Measurements from ENCODE around the gene LMAN2L.

The LMAN2L gene

GRCh38 chr2:96760036-96760985 lies 20.4 kb upstream of the LMAN2L start, which contains the start of gene CNNM4:
TSS of gene CNNM4 (plus strand) at chr2:96760902. CDS start at chr2:96761000, 98 bp downstream.
- DNase-seq: peak; percentile 90

- DNase-seq: no peak
Observed at GRCh38 chr2:96759548-96759947, 19.7 kb upstream of the LMAN2L start.

- DNase-seq: no peak
Observed at GRCh38 chr2:96758987-96759386, 19.1 kb upstream of the LMAN2L start.

GRCh38 chr2:96757477-96757860 lies 17.6 kb upstream of the LMAN2L start:
- DNase-seq: no peak

GRCh38 chr2:96756788-96757476 lies 17.1 kb upstream of the LMAN2L start:
- no peak for DNase-seq

- DNase-seq: no peak
Observed at GRCh38 chr2:96754317-96754716, 14.5 kb upstream of the LMAN2L start.

GRCh38 chr2:96753661-96754282 lies 13.9 kb upstream of the LMAN2L start:
- DNase-seq: no peak

- DNase-seq: no peak
Observed at GRCh38 chr2:96751800-96752199, 11.9 kb upstream of the LMAN2L start.

GRCh38 chr2:96747061-96747617 lies 7.3 kb upstream of the LMAN2L start:
- no peak for DNase-seq

GRCh38 chr2:96739076-96739632 lies 710 bp downstream of the LMAN2L start:
- DNase-seq: no peak

- no peak for DNase-seq
Observed at GRCh38 chr2:96737831-96738230, 2.0 kb downstream of the LMAN2L start.

GRCh38 chr2:96737251-96737650 lies 2.6 kb downstream of the LMAN2L start:
- DNase-seq: no peak

- DNase-seq: no peak
Observed at GRCh38 chr2:96734880-96735583, 4.8 kb downstream of the LMAN2L start.

- DNase-seq: no peak
Observed at GRCh38 chr2:96733931-96734330, 5.9 kb downstream of the LMAN2L start.

GRCh38 chr2:96730212-96730611 lies 9.7 kb downstream of the LMAN2L start:
- DNase-seq: no peak

- no peak for DNase-seq
Observed at GRCh38 chr2:96729748-96730147, 10.1 kb downstream of the LMAN2L start.

GRCh38 chr2:96727431-96727830 lies 12.4 kb downstream of the LMAN2L start:
- no peak for DNase-seq

- DNase-seq: no peak
Observed at GRCh38 chr2:96726131-96726530, 13.7 kb downstream of the LMAN2L start.

- DNase-seq: no peak
Observed at GRCh38 chr2:96716388-96716787, 23.5 kb downstream of the LMAN2L start.

- peak; percentile 20 for DNase-seq
Observed at GRCh38 chr2:96715658-96716057, 24.2 kb downstream of the LMAN2L start.

GRCh38 chr2:96710985-96711384 lies 28.9 kb downstream of the LMAN2L start:
- DNase-seq: no peak

All from fibroblast of skin of right quadriceps (primary cell).